Subcutaneous adipose tissue (tissue), 4 donors: ENCODE measurements around the gene BTBD19. TPM values are rescaled to one million over a fixed set of nuclear protein-coding genes. Genes with fewer than 3 reads are reported as not detected.

Experiments
- CTCF ChIP-seq: fragments of 450-650 bp; IDR thresholded peaks from one replicate; pipeline ENCODE4 v1.5.1; 2016; ENCODE audit warnings: low read depth, mild to moderate bottlenecking, control low read depth, antibody characterized with exemption, moderate library complexity
- total RNA-seq, 4 donors: library from RNA; depleted of rRNA; stranded (reverse); fragments of >200 nt; gene quantifications; one replicate each; pipeline ENCODE4 v1.1.0, GENCODE V29; 2016

The BTBD19 gene
- total RNA-seq, 4 donors from 2014 or later = 1.8 to 5.1 (median 4.2) TPM

DNA sequence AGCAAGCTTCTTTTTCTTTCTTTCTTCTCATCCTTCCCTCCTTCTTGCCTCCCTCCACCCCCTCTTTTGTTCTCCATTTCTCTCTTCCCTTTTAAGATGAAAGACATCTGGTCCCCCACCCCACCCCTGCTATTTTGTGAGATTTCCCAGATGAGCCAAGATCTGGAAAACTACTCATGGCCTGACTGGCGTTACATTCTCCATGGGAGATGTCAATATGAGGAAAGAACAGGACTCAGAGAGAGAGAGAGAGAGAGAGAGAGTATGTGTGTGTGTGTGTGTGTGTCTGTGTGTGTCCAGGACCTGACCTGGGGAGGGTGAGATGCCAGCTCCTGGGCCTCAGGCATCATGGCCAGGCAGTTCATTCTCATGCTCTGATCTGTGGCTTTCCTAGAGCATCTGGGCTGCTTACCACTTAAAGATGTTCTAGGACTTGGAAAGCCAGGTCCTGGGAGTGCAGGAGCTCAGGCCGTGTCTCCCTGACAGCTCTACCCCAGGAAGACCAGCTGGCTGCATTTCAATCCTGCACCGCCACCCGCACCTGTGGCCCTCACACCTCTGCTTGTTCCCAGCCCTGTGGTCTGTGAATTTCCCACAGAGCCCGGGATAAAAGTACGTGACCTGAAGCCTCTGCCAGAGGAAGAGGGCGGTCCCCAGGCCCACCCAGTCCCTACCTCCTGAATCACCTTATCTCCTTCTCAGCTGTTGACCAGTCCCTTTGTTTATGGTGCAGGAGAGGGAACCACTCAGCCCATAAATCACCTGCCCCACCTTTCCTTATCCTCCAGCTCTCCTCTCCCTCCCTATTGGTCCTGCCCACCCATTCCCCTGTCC is 17.1 kb upstream of the BTBD19 start:
- TF ChIP-seq CTCF = no peak

- TF ChIP-seq CTCF = no peak
Measured at GRCh38 chr1:44792736-44793502, 15.4 kb upstream of the BTBD19 start.

DNA sequence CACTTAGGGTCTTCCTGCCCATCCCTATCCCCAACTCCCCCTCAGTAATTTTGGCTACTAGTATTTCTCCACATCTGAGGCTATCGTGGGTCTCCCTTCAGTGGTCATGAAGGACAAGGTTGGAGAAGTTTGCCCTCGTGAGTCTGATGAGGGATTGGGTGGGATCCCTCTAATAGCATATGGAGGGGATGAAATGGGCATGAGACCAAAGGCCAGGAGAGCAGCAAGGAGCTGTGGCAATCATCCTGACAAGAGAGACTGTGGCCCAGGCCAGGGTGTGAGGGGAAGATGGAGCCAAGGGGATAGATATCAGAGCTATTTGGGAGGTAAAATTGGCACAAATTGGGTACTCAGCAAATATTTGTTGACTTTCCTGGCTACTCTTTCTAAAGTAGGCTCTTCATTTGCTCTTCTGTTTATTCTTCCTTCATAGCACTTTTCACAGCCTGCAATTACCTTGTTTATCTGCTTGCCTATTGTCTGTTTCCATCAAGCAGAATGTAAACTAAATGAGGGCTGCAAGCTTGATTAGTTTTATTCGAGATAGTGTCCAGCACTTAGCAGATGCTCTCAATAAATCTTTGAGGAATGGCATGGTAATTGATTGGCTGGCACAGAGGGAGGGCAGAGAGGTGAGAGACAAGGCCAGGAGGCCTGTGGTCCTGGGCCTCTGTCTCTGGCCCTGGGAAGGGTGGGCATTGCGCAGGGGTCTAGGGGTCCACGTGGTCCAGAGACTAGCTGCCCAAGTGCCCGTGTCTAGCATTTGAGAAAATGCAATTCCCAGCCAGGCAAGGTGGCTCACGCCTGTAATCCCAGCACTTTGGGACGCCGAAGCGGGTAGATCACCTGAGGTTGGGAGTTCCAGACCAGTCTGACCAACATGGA is 9.6 kb upstream of the BTBD19 start:
- no peak for TF ChIP-seq CTCF

- no peak for TF ChIP-seq CTCF
Measured at GRCh38 chr1:44799770-44800584, 8.3 kb upstream of the BTBD19 start, which contains the start of gene PLK3. Gene PLK3 (plus strand): TSS chr1:44800377. CDS start chr1:44800464, 87 bp downstream.

DNA sequence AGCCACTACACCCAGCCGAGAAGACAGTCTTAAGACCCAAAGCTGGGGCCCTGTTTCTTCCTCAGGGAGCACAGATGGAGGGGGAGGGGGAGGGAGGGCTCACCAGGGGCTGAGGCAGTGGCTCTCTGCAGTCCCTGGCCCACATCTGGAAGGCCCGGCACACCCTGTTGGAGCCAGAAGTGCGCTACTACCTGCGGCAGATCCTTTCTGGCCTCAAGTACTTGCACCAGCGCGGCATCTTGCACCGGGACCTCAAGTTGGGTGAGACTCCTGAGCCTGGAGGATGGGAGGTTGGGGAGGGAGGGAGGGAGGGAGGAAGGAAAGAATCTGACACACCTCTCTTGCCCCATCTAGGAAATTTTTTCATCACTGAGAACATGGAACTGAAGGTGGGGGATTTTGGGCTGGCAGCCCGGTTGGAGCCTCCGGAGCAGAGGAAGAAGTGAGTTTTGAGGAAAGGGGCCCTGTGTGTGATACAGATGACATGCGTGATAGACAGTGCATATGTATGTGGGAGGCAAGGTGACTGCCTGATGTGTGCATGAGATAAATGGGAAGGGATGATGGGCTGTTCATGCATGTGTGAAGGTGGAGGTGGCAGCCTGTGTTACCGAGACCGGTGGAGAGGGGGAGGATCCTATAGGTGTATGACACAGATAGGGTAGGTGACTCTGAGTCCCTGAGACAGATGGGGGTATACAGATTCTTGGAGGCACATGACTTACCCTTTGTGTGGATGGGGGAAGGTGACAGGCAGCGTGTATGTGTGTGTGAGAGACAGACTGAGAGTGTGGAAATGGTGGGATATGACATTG is 6.6 kb upstream of the BTBD19 start:
- no peak for TF ChIP-seq CTCF
